ENCODE data around the gene DNAH8.

DNA sequence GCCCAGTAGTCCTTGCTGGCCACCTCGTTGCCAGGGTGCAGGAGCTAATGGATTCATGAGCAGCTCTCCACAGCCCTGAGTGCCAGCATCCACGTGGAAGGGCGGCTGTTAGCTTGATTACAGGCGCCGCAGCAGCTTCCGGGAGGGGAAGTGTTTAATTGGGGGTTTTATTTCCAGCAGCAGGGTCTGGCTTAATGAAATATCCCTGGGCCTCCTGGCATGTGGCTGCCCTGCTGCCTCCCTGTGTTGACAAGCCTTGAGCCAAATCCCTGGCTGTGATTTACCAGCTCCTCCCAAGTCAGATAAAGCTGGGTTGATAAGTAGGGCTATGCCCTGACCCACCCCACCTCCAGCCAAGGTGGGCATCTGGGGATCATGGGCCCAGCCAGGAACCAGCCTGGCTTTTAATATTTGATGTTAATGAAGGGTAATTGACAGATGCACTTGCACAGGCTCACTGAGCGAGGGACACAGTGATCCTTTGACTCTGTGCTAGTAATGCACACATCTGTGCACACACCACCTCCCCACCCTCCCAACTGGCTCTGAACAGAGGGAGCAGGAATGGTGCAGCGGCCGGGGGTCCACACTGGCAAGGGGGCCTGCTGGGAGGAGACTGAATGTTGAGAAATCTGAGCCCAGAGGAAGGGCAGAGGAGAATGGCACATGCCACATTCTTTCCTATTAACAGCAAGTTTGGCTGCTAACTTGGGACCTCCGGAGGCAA, 347.1 kb downstream of the DNAH8 start:
- no peak for TF ChIP-seq CTCF (IDR thresholded peaks at IDR 0.05)
- no peak for TF ChIP-seq POLR2A (IDR thresholded peaks at IDR 0.05; ENCODE audit: low read depth)

All from esophagus muscularis mucosa (tissue), 3 donors.